GM19467 (cell line): Measurements from ENCODE around the gene MYOZ2.

Experiments used
- ATAC-seq: cut with Tn5 transposase; IDR thresholded peaks from one replicate; pipeline ENCODE4 v1.9.1; 2021; ENCODE audit warnings: mild to moderate bottlenecking, moderate library complexity; ENCODE audit not compliant: unreplicated experiment

MYOZ2 gene

DNA sequence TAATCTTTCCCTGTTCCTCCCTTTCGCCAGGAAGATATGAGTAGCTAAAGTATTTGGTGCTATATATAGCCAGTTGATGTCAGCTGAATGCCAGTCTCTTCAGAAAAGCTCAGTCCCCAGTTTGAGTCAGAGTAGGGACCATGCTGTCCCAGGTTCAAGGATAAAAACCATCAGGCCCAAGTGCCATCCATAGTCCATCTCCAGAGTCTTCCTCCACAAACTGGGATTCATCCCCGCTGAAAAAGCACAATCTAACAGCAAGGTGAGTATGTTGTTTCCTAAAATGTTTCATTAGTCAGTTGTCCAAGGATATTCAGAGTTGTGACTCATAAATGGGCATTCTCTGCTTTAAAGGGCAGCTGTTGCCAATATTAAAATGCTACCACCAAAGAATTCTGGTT is at the start of gene MYOZ2:
TSS of gene MYOZ2 (plus strand) at position 112 of the 401 bp plus-strand sequence. CDS start 694 bp downstream, outside the sequence.
- ATAC-seq, result no peak

DNA sequence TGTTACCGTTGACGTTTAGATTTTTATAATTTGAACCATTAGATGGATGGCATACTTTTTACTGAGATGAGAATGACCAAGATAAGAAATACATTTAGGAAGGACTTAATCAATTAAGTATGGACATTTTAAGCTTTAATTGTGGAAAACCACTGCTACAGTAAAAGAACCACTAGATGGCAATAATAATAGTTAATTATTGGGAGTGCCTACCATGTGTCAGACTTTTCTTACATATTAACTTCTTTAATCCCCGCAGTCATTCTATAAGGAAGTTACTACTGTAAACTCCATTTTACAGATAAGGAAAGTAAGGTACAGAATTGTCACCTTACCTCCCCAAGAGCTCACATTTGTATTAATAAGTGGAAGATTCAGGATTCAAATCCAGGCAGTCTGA is 48.5 kb upstream of the MYOZ2 start:
- ATAC-seq, result no peak

GRCh38 chr4:119087656-119088055 is 48.0 kb upstream of the MYOZ2 start:
- ATAC-seq, result no peak

GRCh38 chr4:119093042-119093827 is 42.4 kb upstream of the MYOZ2 start:
- no peak for ATAC-seq

DNA sequence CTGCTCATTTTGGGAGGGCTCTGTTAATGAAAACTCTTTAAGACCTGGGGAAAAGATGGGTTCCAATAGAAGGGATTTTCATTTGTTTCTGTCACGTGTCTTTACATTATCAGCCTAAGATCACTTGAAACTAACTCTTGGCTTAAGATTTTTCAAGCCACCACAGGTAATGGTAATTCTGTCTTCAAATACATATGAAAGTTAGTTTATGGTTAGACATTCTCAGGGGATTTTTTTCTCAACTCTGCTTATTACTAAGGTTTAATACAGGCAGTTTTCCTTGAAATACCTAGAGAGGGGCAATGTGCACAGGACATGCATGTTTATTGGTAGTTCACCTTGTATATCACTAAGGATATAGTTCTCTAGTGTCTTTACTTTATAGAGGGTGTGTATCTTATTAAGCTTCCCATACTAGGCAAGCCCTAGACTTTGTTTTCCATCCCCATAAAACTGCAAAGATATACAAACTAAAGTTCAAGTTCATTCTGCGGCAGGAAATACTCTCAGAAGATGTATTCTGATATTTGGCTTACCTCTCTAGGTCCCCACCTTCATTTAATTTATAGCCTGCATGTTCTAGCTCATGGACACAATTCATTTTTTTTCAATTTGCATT is 38.2 kb upstream of the MYOZ2 start:
- ATAC-seq, result no peak

DNA sequence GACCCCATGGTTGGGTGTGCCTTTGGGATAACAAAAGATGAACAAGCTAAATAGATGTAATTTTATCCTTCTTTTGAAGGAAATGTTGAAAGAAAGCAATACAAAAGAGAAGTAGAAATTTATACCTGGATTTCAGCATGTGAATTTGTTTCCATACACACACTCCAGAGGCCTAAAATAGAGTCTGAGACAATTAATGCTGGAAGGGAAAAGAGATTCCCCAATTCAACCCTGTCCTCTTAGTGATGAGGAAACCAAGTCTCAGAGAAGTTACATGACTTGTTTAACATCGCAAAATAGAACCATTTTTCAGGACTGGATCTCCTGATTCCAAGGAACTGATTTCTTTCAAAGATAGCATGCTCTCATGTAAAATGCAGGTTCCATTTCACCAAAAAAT is 37.3 kb upstream of the MYOZ2 start:
- ATAC-seq, result no peak

- ATAC-seq, result no peak
Measured at GRCh38 chr4:119099227-119099810, 36.3 kb upstream of the MYOZ2 start.

- ATAC-seq, result no peak
Measured at GRCh38 chr4:119100655-119101054, 35.0 kb upstream of the MYOZ2 start.

DNA sequence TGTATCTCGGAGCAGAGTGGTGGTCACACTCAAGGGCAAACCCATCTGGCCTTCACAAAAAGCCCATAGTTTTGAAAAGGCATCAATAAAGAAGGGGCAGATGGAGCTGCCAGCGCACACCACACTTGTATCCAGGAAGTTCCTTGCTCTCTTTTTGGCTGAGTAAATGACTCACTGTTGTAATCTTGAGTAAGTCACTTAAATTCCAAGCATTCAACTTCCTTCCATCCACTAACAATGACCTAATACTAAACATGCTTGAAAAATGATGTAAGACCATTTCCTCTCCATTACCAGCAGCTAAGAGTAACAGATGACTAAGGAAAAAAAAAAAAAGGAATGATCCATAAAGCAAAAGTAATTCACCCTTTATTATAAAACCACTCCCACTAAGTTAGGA is 32.4 kb upstream of the MYOZ2 start:
- ATAC-seq, result no peak

GRCh38 chr4:119104644-119105273 is 30.9 kb upstream of the MYOZ2 start:
- no peak for ATAC-seq

- no peak for ATAC-seq
Measured at GRCh38 chr4:119105605-119106004, 30.0 kb upstream of the MYOZ2 start.

GRCh38 chr4:119106036-119107000 is 29.3 kb upstream of the MYOZ2 start:
- ATAC-seq, result no peak

DNA sequence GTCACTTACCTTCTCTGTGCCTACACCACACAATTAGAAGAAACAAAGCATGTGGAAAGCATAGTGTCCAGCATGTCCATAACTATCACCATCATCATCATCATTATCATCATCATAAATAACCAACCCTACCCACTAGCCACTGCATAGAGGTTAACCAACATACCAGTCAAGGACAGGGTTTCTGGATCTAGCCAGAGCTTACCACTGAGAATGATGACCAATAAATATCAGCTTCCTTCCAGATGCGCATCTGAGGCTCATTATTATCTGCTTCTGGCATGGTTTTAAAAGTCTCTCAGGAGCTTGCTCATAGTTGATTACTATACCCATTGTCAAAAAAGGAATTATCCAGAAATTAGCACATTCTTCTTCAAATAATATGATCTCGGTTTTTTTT is 25.5 kb upstream of the MYOZ2 start:
- no peak for ATAC-seq

- no peak for ATAC-seq
Measured at GRCh38 chr4:119111296-119111695, 24.3 kb upstream of the MYOZ2 start.

DNA sequence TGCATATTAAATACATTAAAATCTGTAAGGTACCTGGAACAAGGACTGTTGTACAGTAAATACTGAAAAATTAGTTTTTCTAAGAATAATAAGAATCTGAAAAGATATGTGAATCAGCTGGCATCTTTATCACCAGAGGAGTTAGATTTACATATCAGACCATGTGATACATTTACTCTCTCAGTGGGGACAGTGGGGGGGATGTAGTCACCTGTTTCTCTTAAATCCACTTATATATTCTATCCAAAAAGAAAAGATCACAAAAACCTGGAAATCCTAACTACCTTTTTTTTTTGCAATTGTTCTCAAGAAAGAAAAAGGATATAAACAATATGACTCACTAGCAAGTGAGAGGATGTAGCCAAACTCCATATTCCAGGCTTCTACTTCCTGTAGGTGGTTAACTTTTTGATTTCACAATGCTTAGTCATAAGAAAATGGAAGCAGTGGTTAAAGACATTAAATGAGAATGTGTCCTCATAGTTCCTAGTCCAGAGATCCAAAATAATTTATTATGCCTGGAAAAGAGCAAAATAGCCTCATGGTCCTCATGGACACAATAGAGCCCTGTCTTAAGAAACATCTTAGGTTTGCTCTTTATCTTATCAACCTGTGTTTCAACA is 22.5 kb upstream of the MYOZ2 start:
- ATAC-seq, result no peak

- no peak for ATAC-seq
Measured at GRCh38 chr4:119116021-119116420, 19.6 kb upstream of the MYOZ2 start.

- no peak for ATAC-seq
Measured at GRCh38 chr4:119116925-119117900, 18.4 kb upstream of the MYOZ2 start.

- ATAC-seq, result no peak
Measured at GRCh38 chr4:119118397-119118796, 17.2 kb upstream of the MYOZ2 start.

GRCh38 chr4:119124352-119124751 is 11.3 kb upstream of the MYOZ2 start:
- ATAC-seq, result no peak
